ENCODE results near the gene MRPS16.

Gene MRPS16

GRCh38 chr10:73229567-73229966 lies 22.9 kb downstream of the MRPS16 start:
- DNase-seq (ENCODE audit: low spot score): no peak

GRCh38 chr10:73228247-73228646 lies 24.2 kb downstream of the MRPS16 start:
- no peak overlapping the region for H3K23ac ChIP-seq (ENCODE audit: low read depth, low read length, poor library complexity)
- no peak overlapping the region for H3K18ac ChIP-seq (ENCODE audit: low read length)
- no peak overlapping the region for H2BK15ac ChIP-seq (ENCODE audit: low read length)
- H4K8ac ChIP-seq (ENCODE audit: low read depth, low read length): no peak overlapping the region
- no peak overlapping the region for H3K9ac ChIP-seq (ENCODE audit: low read depth, low read length, poor library complexity)
- no peaks in the 10 kb centered on the region for H3K79me1 ChIP-seq (ENCODE audit: low read depth, low read length)
- H2AK5ac ChIP-seq (ENCODE audit: low read depth, low read length): no peak overlapping the region
- no peak overlapping the region for H2AFZ ChIP-seq (ENCODE audit: low read length)
- no peak overlapping the region for H2BK12ac ChIP-seq (ENCODE audit: low read length)
- no peaks in the 10 kb centered on the region for H3K27me3 ChIP-seq (ENCODE audit: control insufficient read depth in 3 of 3, insufficient read depth in 3 of 3, low read depth in 1 of 3, low read length in 3 of 3)
- no peak overlapping the region for H3K4me2 ChIP-seq (ENCODE audit: insufficient read depth, low read length, poor library complexity, severe bottlenecking)
- no peak overlapping the region for H3K4ac ChIP-seq (ENCODE audit: low read length)
- no peaks in the 10 kb centered on the region for H3K9me3 ChIP-seq (replicated peaks in 1 of 2; ENCODE audit: control insufficient read depth in 2 of 2, insufficient read depth in 1 of 2, low read depth in 1 of 2, low read length in 2 of 2)
- H3K27ac ChIP-seq (replicated peaks; ENCODE audit: low read length): no peak overlapping the region
- no peaks in the 10 kb centered on the region for H3K4me1 ChIP-seq (ENCODE audit: control insufficient read depth in 2 of 2, insufficient read depth in 1 of 2, low read depth in 1 of 2, low read length in 2 of 2)
- H3K4me3 ChIP-seq (ENCODE audit: low read length in 2 of 2): no peak overlapping the region
- no peak overlapping the region for H2BK120ac ChIP-seq (ENCODE audit: low read depth, low read length)
- no peak overlapping the region for H4K91ac ChIP-seq (ENCODE audit: low read depth, low read length, poor library complexity)
- no peak overlapping the region for H3K14ac ChIP-seq (ENCODE audit: low read length)
- WGBS, 2 donors (ENCODE audit: extremely low coverage in 2 of 2, insufficient read length in 2 of 2, insufficient replicate concordance in 1 of 2): no CpG with 5 or more reads among the region's 3 CpGs
- H3K36me3 ChIP-seq (replicated peaks in 1 of 2; ENCODE audit: control insufficient read depth in 2 of 2, insufficient read depth in 2 of 2, low read length in 2 of 2): peaks cover 5 to 77% of the 10 kb centered on the region in 2 donors
- no peak overlapping the region for H2BK5ac ChIP-seq (ENCODE audit: low read length)
- DNase-seq (ENCODE audit: low spot score): no peak

More at GRCh38 chr10:73229567-73229966, 22.9 kb downstream of the MRPS16 start:
- Histone ChIP-seq H3K14ac (ENCODE audit: low read length) (no peak overlapping the region), H4K91ac (ENCODE audit: low read depth, low read length, poor library complexity) (no peak overlapping the region), H3K9ac (ENCODE audit: low read depth, low read length, poor library complexity) (no peak overlapping the region), H3K18ac (ENCODE audit: low read length) (no peak overlapping the region), H4K8ac (ENCODE audit: low read depth, low read length) (no peak overlapping the region), H3K4me2 (ENCODE audit: insufficient read depth, low read length, poor library complexity, severe bottlenecking) (no peak overlapping the region), H3K36me3 (replicated peaks in 1 of 2; ENCODE audit: control insufficient read depth in 2 of 2, insufficient read depth in 2 of 2, low read length in 2 of 2) (peaks cover 7 to 86% of the 10 kb centered on the region in 2 donors), H2BK5ac (ENCODE audit: low read length) (no peak overlapping the region), H3K4ac (ENCODE audit: low read length) (no peak overlapping the region), H3K9me3 (replicated peaks in 1 of 2; ENCODE audit: control insufficient read depth in 2 of 2, insufficient read depth in 1 of 2, low read depth in 1 of 2, low read length in 2 of 2) (no peaks in the 10 kb centered on the region), H3K79me1 (ENCODE audit: low read depth, low read length) (no peaks in the 10 kb centered on the region), H2BK12ac (ENCODE audit: low read length) (no peak overlapping the region), H3K27me3 (ENCODE audit: control insufficient read depth in 3 of 3, insufficient read depth in 3 of 3, low read depth in 1 of 3, low read length in 3 of 3) (no peaks in the 10 kb centered on the region), H2BK15ac (ENCODE audit: low read length) (no peak overlapping the region), H3K4me3 (ENCODE audit: low read length in 2 of 2) (no peak overlapping the region), H3K23ac (ENCODE audit: low read depth, low read length, poor library complexity) (no peak overlapping the region), H3K4me1 (ENCODE audit: control insufficient read depth in 2 of 2, insufficient read depth in 1 of 2, low read depth in 1 of 2, low read length in 2 of 2) (no peaks in the 10 kb centered on the region), H2AFZ (ENCODE audit: low read length) (no peak overlapping the region), H2AK5ac (ENCODE audit: low read depth, low read length) (no peak overlapping the region), H2BK120ac (ENCODE audit: low read depth, low read length) (no peak overlapping the region), H3K27ac (replicated peaks; ENCODE audit: low read length) (no peak overlapping the region)
- no CpG with 5 or more reads among the region's 6 CpGs for WGBS, 2 donors (ENCODE audit: extremely low coverage in 2 of 2, insufficient read length in 2 of 2, insufficient replicate concordance in 1 of 2)

GRCh38 chr10:73226663-73227062 lies 25.8 kb downstream of the MRPS16 start:
- Histone ChIP-seq H3K9me3 (replicated peaks in 1 of 2; ENCODE audit: control insufficient read depth in 2 of 2, insufficient read depth in 1 of 2, low read depth in 1 of 2, low read length in 2 of 2) (no peaks in the 10 kb centered on the region), H3K4me3 (ENCODE audit: low read length in 2 of 2) (no peak overlapping the region), H2BK5ac (ENCODE audit: low read length) (no peak overlapping the region), H2BK15ac (ENCODE audit: low read length) (no peak overlapping the region), H2BK120ac (ENCODE audit: low read depth, low read length) (no peak overlapping the region), H3K18ac (ENCODE audit: low read length) (no peak overlapping the region), H3K27me3 (ENCODE audit: control insufficient read depth in 3 of 3, insufficient read depth in 3 of 3, low read depth in 1 of 3, low read length in 3 of 3) (no peaks in the 10 kb centered on the region), H4K91ac (ENCODE audit: low read depth, low read length, poor library complexity) (no peak overlapping the region), H4K8ac (ENCODE audit: low read depth, low read length) (no peak overlapping the region), H3K4me1 (ENCODE audit: control insufficient read depth in 2 of 2, insufficient read depth in 1 of 2, low read depth in 1 of 2, low read length in 2 of 2) (no peaks in the 10 kb centered on the region), H3K27ac (replicated peaks; ENCODE audit: low read length) (no peak overlapping the region), H3K23ac (ENCODE audit: low read depth, low read length, poor library complexity) (no peak overlapping the region), H3K36me3 (replicated peaks in 1 of 2; ENCODE audit: control insufficient read depth in 2 of 2, insufficient read depth in 2 of 2, low read length in 2 of 2) (peaks cover 4 to 71% of the 10 kb centered on the region in 2 donors), H3K79me1 (ENCODE audit: low read depth, low read length) (no peaks in the 10 kb centered on the region), H3K4me2 (ENCODE audit: insufficient read depth, low read length, poor library complexity, severe bottlenecking) (no peak overlapping the region), H2AK5ac (ENCODE audit: low read depth, low read length) (no peak overlapping the region), H2BK12ac (ENCODE audit: low read length) (no peak overlapping the region), H2AFZ (ENCODE audit: low read length) (no peak overlapping the region), H3K4ac (ENCODE audit: low read length) (no peak overlapping the region), H3K9ac (ENCODE audit: low read depth, low read length, poor library complexity) (no peak overlapping the region), H3K14ac (ENCODE audit: low read length) (no peak overlapping the region)
- DNase-seq (ENCODE audit: low spot score): no peak

GRCh38 chr10:73225518-73225917 lies 26.9 kb downstream of the MRPS16 start:
- Histone ChIP-seq H3K27me3 (ENCODE audit: control insufficient read depth in 3 of 3, insufficient read depth in 3 of 3, low read depth in 1 of 3, low read length in 3 of 3) (no peaks in the 10 kb centered on the region), H2AFZ (ENCODE audit: low read length) (no peak overlapping the region), H3K79me1 (ENCODE audit: low read depth, low read length) (no peaks in the 10 kb centered on the region), H3K9ac (ENCODE audit: low read depth, low read length, poor library complexity) (no peak overlapping the region), H3K18ac (ENCODE audit: low read length) (no peak overlapping the region), H2AK5ac (ENCODE audit: low read depth, low read length) (no peak overlapping the region), H3K4me2 (ENCODE audit: insufficient read depth, low read length, poor library complexity, severe bottlenecking) (no peak overlapping the region), H3K23ac (ENCODE audit: low read depth, low read length, poor library complexity) (no peak overlapping the region), H2BK15ac (ENCODE audit: low read length) (no peak overlapping the region), H4K91ac (ENCODE audit: low read depth, low read length, poor library complexity) (no peak overlapping the region), H3K9me3 (replicated peaks in 1 of 2; ENCODE audit: control insufficient read depth in 2 of 2, insufficient read depth in 1 of 2, low read depth in 1 of 2, low read length in 2 of 2) (no peaks in the 10 kb centered on the region), H3K36me3 (replicated peaks in 1 of 2; ENCODE audit: control insufficient read depth in 2 of 2, insufficient read depth in 2 of 2, low read length in 2 of 2) (peaks cover 2 to 65% of the 10 kb centered on the region in 2 donors), H3K4me1 (ENCODE audit: control insufficient read depth in 2 of 2, insufficient read depth in 1 of 2, low read depth in 1 of 2, low read length in 2 of 2) (no peaks in the 10 kb centered on the region), H3K4ac (ENCODE audit: low read length) (no peak overlapping the region), H2BK5ac (ENCODE audit: low read length) (no peak overlapping the region), H4K8ac (ENCODE audit: low read depth, low read length) (no peak overlapping the region), H2BK120ac (ENCODE audit: low read depth, low read length) (no peak overlapping the region), H3K4me3 (ENCODE audit: low read length in 2 of 2) (no peak overlapping the region), H2BK12ac (ENCODE audit: low read length) (no peak overlapping the region), H3K27ac (replicated peaks; ENCODE audit: low read length) (no peak overlapping the region), H3K14ac (ENCODE audit: low read length) (no peak overlapping the region)
- DNase-seq (ENCODE audit: low spot score): no peak
